ENCODE results near the gene SESTD1. TPM values are rescaled to one million over a fixed set of nuclear protein-coding genes. Genes with fewer than 3 reads are reported as not detected.

SESTD1 gene
- total RNA-seq, 2 experiments from 2014 or later = 3.2 to 21.4 TPM

DNA sequence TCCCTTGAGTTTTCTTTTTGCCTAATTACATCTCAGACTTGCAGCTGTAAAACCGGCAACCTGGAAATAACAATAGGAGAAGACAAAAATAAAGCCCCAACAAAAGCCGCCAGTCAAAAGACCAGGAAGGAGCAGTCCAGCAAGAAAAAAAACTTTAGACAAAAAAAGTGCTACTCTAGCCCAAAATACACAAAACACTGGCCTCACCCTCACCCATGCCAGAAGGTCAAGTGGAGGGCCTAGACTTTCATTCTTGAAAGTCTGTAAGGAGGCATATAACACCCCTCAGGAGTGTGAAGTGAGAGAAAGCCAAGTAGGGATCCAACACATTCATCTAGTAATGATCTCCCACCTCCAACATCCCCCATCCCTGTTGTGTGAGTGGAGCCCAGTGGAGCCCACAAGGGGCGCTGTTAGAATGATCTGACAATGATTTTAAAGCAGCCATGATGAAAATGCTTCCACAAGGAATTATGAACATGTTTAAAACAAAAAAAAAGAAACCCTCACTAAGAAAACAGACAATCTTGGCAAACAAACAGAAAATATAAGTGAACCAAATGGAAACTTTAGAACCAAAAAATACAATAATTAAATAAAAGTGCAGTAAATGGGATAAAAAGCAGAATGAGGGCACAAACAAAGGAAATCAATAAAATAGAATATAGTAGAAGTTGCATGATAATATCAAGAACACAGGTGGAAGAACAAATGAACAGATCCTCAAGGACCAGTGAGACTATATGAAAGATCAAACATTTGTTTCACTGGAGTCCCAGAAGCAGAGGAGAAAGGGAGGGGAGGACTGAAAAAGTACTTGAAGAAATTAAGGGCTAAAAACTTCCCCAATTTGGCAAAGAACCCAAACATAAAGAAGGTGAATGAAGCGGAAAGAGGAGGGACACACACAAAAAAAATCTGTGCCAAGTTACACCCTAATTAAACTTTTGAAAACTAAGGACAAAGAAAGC, 23.9 kb downstream of the SESTD1 start:
- no peak overlapping the region for H3K4me2 ChIP-seq (ENCODE audit: low read length)
- intact Hi-C loops (cut with micrococcal nuclease; ENCODE audit: unreplicated experiment) = no loop called here

GRCh38 chr2:179239838-179240237, 24.8 kb downstream of the SESTD1 start:
- H3K4me2 ChIP-seq (ENCODE audit: low read length) = no peak overlapping the region

More for the DNA sequence above, 23.9 kb downstream of the SESTD1 start:
- no peaks in the 10 kb centered on the region for H4K20me1 ChIP-seq (ENCODE audit: insufficient read depth, low read length)
- no peaks in the 10 kb centered on the region for H3K4me1 ChIP-seq (ENCODE audit: insufficient read depth, low read length, poor library complexity, severe bottlenecking)
- no peak overlapping the region for H2AFZ ChIP-seq (ENCODE audit: low read length)
- ChIA-PET CTCF (ENCODE audit: unreplicated experiment) (no interaction called here), POLR2A (no interaction called here)
- H3K9me2 ChIP-seq (ENCODE audit: insufficient read depth, low read length) = no peaks in the 10 kb centered on the region
- H3K79me2 ChIP-seq (ENCODE audit: insufficient read depth, low read depth, low read length) = no peaks in the 10 kb centered on the region
- no TSS peak for BruUV-seq (replicated peaks)
- H3K4me3 ChIP-seq (ENCODE audit: low read depth, low read length, poor library complexity, severe bottlenecking) = no peak overlapping the region
- no peak overlapping the region for H3K27ac ChIP-seq (ENCODE audit: low read depth, low read length, poor library complexity, severe bottlenecking)
- no peak for DNase-seq (ENCODE audit: low spot score)
- H3K9me3 ChIP-seq (ENCODE audit: low read length) = no peaks in the 10 kb centered on the region
- TF ChIP-seq EZH2phosphoT487 (IDR thresholded peaks at IDR 0.05; ENCODE audit: borderline replicate concordance, low read depth, low read length) = no peak
- TF ChIP-seq, protein P1, sequence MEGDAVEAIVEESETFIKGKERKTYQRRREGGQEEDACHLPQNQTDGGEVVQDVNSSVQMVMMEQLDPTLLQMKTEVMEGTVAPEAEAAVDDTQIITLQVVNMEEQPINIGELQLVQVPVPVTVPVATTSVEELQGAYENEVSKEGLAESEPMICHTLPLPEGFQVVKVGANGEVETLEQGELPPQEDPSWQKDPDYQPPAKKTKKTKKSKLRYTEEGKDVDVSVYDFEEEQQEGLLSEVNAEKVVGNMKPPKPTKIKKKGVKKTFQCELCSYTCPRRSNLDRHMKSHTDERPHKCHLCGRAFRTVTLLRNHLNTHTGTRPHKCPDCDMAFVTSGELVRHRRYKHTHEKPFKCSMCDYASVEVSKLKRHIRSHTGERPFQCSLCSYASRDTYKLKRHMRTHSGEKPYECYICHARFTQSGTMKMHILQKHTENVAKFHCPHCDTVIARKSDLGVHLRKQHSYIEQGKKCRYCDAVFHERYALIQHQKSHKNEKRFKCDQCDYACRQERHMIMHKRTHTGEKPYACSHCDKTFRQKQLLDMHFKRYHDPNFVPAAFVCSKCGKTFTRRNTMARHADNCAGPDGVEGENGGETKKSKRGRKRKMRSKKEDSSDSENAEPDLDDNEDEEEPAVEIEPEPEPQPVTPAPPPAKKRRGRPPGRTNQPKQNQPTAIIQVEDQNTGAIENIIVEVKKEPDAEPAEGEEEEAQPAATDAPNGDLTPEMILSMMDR (conservative IDR thresholded peaks at IDR 0.05; ENCODE audit: low read length) = peak; percentile 66
- no peaks in the 10 kb centered on the region for H3K36me3 ChIP-seq (ENCODE audit: insufficient read depth, low read length)

More at GRCh38 chr2:179239838-179240237, 24.8 kb downstream of the SESTD1 start:
- no peak for DNase-seq (ENCODE audit: low spot score)
- TF ChIP-seq, protein P1 (conservative IDR thresholded peaks at IDR 0.05; ENCODE audit: low read length) = no peak
- TF ChIP-seq EZH2phosphoT487 (IDR thresholded peaks at IDR 0.05; ENCODE audit: borderline replicate concordance, low read depth, low read length) = no peak
- H2AFZ ChIP-seq (ENCODE audit: low read length) = no peak overlapping the region
- H3K4me3 ChIP-seq (ENCODE audit: low read depth, low read length, poor library complexity, severe bottlenecking) = no peak overlapping the region
- POLR2A ChIA-PET = interaction anchor here (0.9 kb wide), 1 partner anchor 23 kb away, joined by 3 read pairs; no protein-coding TSS in a partner anchor
- H3K79me2 ChIP-seq (ENCODE audit: insufficient read depth, low read depth, low read length) = no peaks in the 10 kb centered on the region
- H3K36me3 ChIP-seq (ENCODE audit: insufficient read depth, low read length) = no peaks in the 10 kb centered on the region
- intact Hi-C loops (cut with micrococcal nuclease; ENCODE audit: unreplicated experiment) = no loop called here
- H3K4me1 ChIP-seq (ENCODE audit: insufficient read depth, low read length, poor library complexity, severe bottlenecking) = no peaks in the 10 kb centered on the region
- CTCF ChIA-PET (ENCODE audit: unreplicated experiment) = no interaction called here
- no peaks in the 10 kb centered on the region for H3K9me3 ChIP-seq (ENCODE audit: low read length)
- BruUV-seq (replicated peaks) = no TSS peak
- H3K27ac ChIP-seq (ENCODE audit: low read depth, low read length, poor library complexity, severe bottlenecking) = no peak overlapping the region
- H4K20me1 ChIP-seq (ENCODE audit: insufficient read depth, low read length) = no peaks in the 10 kb centered on the region
- H3K9me2 ChIP-seq (ENCODE audit: insufficient read depth, low read length) = no peaks in the 10 kb centered on the region
